GM18505 (cell line): ENCODE measurements around the gene DOCK2.
"Not testable (repeated sequence)": the region's sequence is repeated elsewhere in the genome, so short reads cannot be mapped to it uniquely, and the experiment has no call there.

Experiments used
- ATAC-seq: cut with Tn5 transposase; IDR thresholded peaks from one replicate; pipeline ENCODE4 v1.9.1; 2021; ENCODE audit not compliant: unreplicated experiment
- POLR2A ChIP-seq: IDR thresholded peaks from 4 replicates; pipeline ENCODE4 v1.6.1; 2011; ENCODE audit warnings: borderline replicate concordance; ENCODE audit not compliant: insufficient read depth, insufficient read length; ENCODE audit errors: extremely low read depth

DOCK2 gene

DNA sequence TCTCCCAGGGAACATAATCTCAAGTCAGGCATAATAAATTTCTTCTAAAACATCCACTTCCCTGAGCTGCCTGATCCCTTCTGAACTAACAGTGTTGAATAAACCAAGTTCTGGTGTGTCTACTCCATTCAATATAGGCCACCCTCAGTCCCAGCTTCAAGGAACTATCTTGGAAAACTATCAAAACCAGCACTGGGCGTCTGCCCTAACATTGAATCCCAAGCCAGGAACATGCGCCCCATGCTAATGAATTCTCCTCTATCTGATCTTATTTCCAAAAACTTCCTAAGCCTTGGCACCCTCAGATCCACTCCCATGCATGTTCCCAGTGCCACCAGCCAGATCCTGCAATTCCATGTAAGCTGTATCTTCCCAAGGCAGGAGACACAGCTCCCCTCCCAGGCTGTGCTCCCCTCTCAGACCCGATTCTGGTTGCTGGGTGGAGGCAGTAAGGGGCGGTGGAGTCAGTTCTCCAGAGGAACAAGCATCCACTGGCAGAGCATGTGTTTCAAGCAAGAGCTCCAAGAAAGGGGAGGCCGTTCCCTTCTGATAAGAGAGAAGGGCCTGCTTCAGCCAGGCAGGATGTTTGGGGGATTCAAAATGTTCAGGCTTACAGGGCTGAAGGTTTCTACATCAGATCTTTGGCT is 455.5 kb downstream of the DOCK2 start:
- no peak for TF ChIP-seq POLR2A
- no peak for ATAC-seq

DNA sequence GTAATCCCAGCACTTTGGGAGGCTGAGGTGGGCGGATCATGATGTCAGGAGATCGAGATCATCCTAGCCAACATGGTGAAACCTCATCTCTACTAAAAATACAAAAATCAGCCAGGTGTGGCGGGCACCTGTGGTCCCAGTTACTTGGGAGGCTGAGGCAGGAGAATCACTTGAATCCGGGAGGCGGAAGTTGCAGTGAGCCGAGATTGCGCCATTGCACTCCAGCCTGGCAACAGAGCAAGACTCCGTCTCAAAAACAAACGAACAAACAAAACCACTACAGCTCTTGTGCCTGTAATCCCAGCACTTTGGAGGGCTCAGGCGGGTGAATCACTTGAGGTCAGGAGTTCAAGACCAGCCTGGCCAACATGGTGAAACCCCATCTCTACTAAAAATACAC is 457.3 kb downstream of the DOCK2 start:
- ATAC-seq = not testable (repeated sequence)

DNA sequence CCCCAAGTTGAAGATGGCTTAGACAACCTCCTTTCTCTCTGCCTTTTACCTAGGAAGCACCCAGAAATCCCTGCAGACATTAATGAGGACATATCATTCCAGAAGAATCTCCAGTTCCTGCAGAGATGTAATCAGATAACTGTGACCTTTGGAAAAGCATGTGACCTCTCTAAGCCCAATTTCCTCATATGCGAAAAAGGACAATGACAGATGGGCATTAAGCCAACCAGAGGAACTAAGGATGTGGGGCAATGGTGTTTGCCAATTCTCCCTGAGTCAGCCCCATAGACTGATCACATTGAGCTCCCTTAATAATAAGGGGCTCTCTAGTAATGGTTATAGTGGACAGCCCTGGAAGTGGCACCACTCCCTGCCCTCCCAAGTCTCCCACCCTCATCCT is 458.6 kb downstream of the DOCK2 start:
- no peak for ATAC-seq
- no peak for TF ChIP-seq POLR2A

DNA sequence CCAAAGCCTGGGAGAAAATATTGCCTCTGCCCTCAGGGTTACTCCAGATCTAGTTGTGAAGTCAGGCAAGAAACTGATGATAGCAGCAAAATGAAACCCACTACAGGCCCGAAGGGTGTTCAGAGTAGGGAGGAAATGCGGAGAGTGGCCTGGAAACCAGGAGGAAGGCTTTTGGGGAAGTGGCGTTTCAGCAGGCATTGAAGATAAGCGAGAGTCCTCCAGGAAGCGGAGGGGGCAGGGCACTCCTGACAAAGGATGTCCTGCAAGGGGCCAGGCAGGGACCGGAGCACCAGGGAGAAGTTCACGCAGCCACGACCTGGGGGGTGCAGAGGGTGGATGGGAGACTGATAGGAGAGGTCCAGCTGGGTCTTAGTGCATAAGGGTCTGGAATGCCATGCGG is 460.9 kb downstream of the DOCK2 start:
- no peak for ATAC-seq
- no peak for TF ChIP-seq POLR2A

DNA sequence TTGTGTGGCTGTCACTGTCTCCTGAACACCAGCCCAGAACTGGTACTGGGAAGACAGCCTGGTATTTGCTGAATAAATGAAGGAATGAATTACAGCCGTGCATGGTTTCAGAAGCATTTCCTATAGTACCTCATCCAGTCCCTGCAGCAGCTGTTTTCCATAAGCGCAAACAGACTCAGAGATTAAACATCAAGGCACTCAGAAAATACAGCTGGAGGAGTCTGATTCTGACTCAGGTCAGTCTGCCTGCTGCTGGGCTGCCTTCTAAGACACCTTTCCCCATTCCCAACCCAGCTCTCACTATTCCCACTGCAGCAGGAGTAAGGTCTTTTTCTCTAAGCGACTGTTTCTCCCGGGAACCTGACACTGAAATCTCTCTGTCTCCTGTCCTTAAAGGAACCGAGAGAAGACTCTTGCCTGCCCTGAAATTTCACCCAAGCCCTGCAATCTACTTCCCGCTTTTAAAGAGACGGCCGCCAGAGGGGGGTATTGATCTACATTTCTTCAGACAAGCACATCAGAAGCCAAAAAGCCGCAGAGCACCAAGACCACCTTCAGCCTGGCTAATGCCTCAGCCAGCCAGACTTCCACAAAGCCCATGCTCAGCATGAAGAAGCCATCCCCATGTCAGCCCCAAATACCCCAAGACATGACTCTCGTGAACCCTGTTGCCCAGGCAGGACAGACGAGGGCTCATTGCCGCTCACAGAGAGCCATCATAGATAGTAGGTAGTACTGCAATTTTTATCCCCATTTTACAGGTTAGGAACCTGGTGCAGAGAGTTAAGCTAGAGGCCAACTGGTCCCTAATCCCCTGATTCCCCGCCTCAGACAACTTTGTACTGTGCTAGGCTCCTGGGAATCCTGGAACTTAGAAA is 463.2 kb downstream of the DOCK2 start:
- ATAC-seq = no peak
- TF ChIP-seq POLR2A = no peak

DNA sequence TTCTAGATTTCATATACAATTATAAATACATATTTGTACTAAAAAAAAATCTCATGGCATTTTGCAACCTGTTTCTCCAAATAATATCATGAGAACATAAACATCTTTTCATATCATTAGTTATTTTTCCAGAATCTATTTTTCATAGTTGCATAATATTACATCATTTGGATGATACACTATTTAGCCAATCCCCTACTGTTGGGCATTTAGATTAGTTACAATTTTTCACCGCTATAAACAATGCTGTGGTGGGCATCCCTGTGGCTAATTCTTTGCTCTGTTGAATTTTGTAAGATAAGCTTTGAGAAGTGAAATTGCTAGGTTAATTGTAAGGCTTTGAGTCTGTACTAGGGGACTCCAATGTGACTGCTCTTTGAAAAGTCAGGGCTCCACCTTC is 466.4 kb downstream of the DOCK2 start:
- no peak for TF ChIP-seq POLR2A
- ATAC-seq = no peak

DNA sequence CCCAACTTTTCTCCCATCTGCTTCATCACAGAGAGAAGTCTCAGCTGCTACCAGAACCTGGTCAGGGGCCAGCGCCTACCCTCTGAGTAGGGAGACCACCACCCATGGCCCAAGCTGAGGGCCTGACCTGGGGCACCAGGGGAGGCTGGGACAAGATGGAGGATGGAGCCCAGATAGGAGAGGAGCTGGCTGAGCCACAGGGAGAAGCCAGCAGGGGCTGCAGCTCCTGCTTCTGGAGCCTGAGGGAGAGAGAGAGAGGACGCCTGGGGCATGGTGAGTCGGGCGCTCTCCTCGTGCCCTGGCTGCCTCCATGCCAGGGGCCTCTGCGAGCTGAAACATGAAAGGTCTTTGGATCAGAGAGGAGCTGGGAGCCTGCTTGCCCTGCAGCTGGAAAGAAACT is 467.2 kb downstream of the DOCK2 start:
- no peak for TF ChIP-seq POLR2A

DNA sequence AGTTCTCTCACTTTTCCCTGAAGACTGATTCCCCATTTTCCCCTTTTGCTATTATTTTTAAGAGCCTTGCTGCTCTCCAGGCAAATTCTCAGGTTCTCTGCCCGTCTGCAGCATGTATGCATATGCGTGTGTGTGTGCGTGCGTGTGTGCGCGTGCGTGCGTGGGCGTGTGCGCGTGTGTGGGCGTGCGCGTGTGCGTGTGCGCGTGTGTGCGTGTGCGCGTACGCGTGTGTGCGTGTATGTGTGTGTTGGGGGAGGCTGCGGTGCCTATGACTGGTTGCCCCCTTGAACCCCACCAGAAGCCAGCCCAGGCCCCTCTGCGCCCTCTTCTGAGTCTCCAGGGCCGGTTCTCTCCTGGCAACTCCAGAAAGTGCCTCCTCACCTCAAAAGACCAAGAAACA is 467.6 kb downstream of the DOCK2 start:
- ATAC-seq = no peak
- no peak for TF ChIP-seq POLR2A

More for the DNA sequence above, 467.2 kb downstream of the DOCK2 start:
- ATAC-seq = no peak

DNA sequence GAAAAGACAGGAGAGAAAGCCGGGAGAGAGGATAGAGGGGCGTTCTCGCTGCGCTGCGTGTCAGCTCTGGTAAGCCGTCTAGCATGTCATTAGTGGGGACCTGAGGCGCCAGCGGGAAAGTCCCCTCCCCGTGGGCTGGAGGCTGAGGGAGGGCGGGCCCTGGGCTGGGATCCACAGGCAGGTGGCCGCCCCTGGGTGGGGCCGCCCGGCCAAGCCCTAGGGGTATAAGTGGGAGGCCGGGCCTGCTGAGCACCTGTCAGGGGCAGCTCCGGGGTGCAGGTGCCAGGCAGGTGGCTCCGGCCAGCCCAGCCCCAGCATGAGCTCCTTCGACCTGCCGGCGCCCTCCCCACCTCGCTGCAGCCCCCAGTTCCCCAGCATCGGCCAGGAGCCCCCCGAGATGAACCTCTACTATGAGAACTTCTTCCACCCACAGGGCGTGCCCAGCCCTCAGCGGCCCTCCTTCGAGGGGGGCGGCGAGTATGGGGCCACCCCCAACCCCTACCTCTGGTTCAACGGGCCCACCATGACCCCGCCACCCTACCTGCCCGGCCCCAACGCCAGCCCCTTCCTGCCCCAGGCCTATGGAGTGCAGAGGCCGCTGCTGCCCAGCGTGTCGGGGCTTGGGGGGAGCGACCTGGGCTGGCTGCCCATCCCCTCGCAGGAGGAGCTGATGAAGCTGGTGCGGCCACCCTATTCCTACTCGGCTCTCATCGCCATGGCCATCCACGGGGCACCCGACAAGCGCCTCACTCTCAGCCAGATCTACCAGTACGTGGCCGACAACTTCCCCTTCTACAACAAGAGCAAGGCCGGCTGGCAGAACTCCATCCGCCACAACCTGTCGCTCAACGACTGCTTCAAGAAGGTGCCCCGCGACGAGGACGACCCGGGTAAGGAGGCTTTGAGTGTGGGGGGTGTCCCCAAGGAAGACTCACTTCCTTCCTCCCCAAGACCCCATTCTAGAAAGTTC is 468.9 kb downstream of the DOCK2 start, which contains the start of gene FOXI1:
TSS of gene FOXI1 (plus strand) at position 256 of the 970 bp plus-strand sequence. CDS start at position 317, 61 bp downstream.
- TF ChIP-seq POLR2A = no peak
- no peak for ATAC-seq

DNA sequence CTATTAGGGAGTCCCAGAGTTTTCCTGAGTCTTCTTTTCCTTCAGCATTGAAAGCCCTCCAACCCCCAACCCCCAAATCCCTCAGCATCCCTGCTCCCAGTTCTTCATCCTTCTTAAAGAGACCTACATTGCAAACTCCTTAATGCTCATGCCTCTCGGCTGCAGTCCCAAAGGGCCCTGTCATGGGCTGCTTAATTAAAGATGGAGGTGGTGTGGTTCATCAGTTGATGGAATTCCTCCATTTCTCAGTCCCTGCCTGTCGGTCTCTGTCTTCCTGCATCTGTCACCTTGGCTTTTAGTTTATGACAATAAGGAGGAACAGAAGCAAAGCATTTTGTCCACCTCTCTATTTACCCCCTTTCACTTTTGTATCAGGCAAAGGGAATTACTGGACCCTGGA is 470.6 kb downstream of the DOCK2 start:
- ATAC-seq = no peak
- TF ChIP-seq POLR2A = no peak

DNA sequence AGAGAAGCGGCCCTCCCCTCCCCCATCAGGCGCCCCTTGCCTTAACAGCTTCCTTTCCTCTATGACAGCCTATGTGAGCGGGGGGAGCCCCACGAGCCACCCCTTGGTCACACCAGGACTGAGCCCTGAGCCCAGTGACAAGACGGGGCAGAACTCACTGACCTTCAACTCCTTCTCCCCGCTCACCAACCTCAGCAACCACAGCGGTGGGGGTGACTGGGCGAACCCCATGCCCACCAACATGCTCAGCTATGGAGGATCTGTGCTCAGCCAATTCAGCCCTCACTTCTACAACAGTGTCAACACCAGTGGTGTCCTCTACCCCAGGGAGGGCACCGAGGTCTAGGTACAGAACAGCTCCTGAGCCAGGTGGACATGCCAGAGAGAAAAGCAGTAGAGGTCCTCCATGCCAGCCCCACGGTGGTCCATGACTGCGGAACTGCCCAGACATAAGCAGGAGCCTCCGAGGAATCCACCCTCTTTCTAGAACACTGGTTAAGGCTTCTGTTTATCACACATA is 471.3 kb downstream of the DOCK2 start:
- no peak for TF ChIP-seq POLR2A
- no peak for ATAC-seq

DNA sequence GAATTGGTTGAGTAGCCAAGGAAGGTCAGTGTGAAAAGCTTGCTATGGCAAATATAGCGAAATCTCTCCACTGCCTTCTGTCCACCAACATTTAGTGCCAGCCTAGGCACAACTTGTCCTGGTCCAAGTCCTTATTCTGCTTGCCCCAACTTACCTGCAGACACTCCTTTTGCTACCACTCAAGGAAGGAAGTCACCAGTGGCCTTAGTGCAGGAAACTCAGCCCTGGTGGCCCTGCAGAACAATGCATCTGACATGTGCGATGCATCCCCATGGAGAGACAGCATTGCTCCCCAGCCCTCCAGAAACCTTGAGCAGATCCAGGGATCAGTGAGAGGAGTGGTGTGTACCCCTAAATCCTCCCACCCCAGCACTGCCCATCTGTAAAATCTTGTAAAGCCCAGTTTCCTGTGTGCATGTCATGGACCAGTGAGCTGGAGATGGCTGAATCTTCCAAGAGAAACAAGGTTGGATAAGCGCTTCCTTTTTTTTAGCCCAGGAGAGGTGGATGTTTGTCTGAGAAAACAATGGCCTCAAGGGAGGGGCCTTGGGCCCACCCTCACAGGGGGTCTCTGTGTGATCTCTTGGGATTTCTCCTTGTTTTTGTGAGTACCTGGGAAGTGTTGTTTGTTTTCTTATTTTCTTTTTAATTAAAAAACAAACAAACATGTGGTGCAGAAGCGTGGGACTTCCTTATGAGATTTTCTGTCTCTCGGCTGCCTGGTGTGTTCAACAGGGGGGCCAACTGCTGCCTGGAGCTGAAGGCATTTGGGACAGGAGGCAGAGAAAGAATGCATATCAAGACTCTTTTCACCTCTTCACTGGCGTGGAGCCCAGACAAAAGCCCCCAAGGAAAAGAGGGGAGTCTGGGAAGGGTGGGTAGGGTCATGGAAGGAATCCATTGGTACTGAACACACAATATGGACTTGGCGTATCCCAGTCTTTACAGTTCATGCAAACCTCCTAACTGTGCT is 472.3 kb downstream of the DOCK2 start:
- ATAC-seq = no peak
- TF ChIP-seq POLR2A = no peak

DNA sequence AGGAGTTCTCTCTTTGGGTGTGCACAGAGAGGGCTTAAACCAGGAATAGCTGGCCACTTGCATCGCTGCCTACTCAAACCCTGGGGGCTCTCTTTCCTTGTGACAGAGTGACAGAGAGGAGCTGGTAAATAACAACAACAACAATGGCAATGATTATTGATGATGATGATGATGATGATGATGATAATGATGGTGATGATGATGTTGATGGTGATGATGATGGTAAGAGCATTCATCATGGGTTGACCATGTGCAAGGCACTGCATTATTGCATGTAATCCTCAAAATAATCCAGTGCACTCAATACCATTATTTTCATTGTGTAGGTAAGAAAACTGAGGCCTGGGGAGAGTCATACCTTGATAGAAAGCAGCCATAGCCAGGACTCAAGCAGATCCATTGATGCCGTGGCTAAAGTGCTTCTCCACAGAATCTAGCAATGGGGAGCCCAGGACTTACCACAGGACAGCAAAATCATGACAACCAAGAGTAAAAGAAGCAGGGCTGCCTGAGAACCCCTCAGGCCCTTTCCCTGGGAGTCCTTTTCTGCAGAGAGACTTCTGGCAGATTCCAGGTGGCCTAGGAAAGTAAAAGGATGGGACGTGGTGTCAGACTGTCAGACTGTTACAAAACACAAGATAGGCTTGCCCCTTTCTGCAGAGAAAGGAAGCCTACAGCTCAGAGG is 473.5 kb downstream of the DOCK2 start:
- no peak for TF ChIP-seq POLR2A
- no peak for ATAC-seq
